ENCODE results near the gene C1orf35. TPM values are rescaled to one million over a fixed set of nuclear protein-coding genes. Genes with fewer than 3 reads are reported as not detected.

C1orf35 gene
- total and polyA plus RNA-seq, 2 donors (not counting 1 experiment from before 2014, with no cell fraction given), result 4.8 to 7.6 TPM

DNA sequence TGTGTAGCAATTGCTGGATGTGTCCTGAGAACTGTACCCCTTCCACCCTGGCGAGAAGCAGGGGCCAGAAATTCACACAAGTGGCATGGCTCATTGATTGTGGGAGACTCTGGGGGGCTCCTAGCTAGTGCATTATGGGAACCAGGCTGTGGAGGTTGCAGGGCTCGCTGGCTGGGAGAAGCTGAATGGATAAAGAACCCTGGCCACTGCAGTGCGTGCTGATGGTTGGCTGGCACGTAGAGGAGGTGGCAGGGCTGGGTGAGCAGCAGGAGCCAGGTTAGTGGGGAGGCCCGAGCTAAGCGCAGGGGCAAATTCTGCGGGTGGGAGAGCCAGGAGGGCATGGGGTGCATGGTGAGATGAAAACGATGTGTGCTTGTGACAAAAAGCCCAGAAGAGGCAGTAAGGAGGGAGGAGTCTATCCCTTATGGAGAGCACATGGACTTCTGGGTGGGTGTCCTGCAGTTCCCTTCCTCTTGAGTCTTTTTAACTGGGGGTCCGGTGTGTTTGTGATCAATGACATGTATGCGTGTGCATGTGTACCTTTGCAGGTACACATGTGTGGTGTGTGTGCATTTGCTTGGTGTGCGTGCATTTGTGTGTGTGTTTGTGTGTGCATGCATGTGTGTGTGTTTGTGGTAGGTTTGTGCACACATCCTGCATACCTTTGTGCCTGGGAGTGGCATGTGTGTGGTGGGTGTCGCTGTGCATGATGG, 40.5 kb upstream of the C1orf35 start:
- Histone ChIP-seq H2AFZ (ENCODE audit: low read length) (no peak overlapping the region), H4K20me1 (ENCODE audit: control insufficient read depth, extremely low read depth, insufficient read depth, low read length) (no peaks in the 10 kb centered on the region), H3K9ac (ENCODE audit: insufficient read depth, low read length) (no peak overlapping the region), H3K9me3 (ENCODE audit: control insufficient read depth, insufficient read depth, low read depth, low read length) (no peaks in the 10 kb centered on the region), H3K27ac (ENCODE audit: insufficient read depth, low read length) (no peak overlapping the region), H3K4me2 (ENCODE audit: extremely low read depth, insufficient read depth, low read length) (no peak overlapping the region), H3K4me3 (replicated peaks in 1 of 4; ENCODE audit: control extremely low read depth in 1 of 4, insufficient read depth in 1 of 4, low read depth in 3 of 4, low read length in 4 of 4) (no peak overlapping the region), H3K36me3 (ENCODE audit: control insufficient read depth, insufficient read depth, low read length) (peaks cover 20% of the 10 kb centered on the region), H3K27me3 (ENCODE audit: control insufficient read depth, insufficient read depth, low read length) (no peaks in the 10 kb centered on the region), H3K4me1 (ENCODE audit: control insufficient read depth, extremely low read depth, insufficient read depth, low read length) (peaks cover 18% of the 10 kb centered on the region), H3K79me2 (ENCODE audit: control insufficient read depth, insufficient read depth, low read length) (peaks cover 81% of the 10 kb centered on the region)
- TF ChIP-seq, protein P1, sequence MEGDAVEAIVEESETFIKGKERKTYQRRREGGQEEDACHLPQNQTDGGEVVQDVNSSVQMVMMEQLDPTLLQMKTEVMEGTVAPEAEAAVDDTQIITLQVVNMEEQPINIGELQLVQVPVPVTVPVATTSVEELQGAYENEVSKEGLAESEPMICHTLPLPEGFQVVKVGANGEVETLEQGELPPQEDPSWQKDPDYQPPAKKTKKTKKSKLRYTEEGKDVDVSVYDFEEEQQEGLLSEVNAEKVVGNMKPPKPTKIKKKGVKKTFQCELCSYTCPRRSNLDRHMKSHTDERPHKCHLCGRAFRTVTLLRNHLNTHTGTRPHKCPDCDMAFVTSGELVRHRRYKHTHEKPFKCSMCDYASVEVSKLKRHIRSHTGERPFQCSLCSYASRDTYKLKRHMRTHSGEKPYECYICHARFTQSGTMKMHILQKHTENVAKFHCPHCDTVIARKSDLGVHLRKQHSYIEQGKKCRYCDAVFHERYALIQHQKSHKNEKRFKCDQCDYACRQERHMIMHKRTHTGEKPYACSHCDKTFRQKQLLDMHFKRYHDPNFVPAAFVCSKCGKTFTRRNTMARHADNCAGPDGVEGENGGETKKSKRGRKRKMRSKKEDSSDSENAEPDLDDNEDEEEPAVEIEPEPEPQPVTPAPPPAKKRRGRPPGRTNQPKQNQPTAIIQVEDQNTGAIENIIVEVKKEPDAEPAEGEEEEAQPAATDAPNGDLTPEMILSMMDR (conservative IDR thresholded peaks at IDR 0.05 in 1 of 2, IDR thresholded peaks at IDR 0.05 in 1 of 2; ENCODE audit: low read depth in 1 of 2, low read length in 2 of 2), result no peak
- TF ChIP-seq EZH2 (IDR thresholded peaks at IDR 0.05; ENCODE audit: low read length, missing control alignments), result no peak
- no peak for DNase-seq (ENCODE audit: low read depth in 2 of 2)

DNA sequence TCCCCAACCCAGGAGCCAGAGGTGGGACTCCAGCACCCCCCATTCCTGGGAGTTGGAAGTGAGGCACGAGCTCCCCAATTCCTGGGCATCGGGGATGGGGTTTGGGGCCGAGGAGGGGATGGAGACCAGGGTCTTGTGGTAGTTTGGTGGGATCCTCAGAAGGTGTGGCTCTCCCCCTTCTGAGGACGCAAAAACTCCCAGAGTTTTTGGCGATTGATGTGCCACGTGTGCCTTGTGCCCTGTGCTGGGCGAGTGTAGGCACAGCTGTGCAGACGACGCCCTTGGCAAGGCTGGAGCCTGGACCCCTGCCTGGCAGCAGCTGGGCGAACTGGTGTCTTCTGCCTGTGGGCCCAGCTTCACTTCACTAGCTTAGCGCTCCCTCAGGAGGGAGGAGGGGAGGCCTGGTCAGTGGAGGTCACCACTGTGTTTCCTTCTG, 39.6 kb upstream of the C1orf35 start:
- TF ChIP-seq EZH2 (IDR thresholded peaks at IDR 0.05; ENCODE audit: low read length, missing control alignments), result no peak
- TF ChIP-seq, protein P1 (conservative IDR thresholded peaks at IDR 0.05 in 1 of 2, IDR thresholded peaks at IDR 0.05 in 1 of 2; ENCODE audit: low read depth in 1 of 2, low read length in 2 of 2), result no peak

DNA sequence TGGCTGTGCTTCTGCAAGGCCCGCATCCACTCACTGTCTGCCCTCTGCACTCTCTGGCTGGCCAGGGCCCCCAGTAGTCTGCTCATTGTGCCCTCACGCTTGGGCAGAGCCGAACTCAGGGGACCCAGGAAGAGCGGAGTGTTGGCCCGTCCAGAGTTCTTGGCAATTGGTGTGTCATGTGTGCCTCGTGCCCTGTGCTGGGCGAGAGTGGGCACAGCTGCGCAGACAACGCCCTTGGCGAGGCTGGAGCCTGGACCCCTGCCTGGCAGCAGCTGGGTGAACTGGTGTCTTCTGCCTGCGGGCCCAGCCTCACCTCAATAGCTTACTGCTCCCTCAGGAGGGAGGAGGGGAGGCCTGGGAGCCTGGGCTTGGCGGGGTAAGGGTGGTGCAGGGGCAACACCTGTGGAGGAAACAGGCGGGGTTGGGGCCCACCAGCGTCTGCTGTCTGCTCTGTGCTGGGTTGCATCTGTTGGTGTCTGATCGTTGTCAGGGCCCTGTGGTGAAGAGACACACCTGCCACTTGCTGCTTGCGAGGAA, 39.1 kb upstream of the C1orf35 start:
- no peak for DNase-seq (ENCODE audit: low read depth in 2 of 2)
- Histone ChIP-seq H3K9me3 (ENCODE audit: control insufficient read depth, insufficient read depth, low read depth, low read length) (no peaks in the 10 kb centered on the region), H2AFZ (ENCODE audit: low read length) (no peak overlapping the region), H3K79me2 (ENCODE audit: control insufficient read depth, insufficient read depth, low read length) (peaks cover 70% of the 10 kb centered on the region), H3K27ac (ENCODE audit: insufficient read depth, low read length) (peak overlapping the region; percentile 98), H3K4me1 (ENCODE audit: control insufficient read depth, extremely low read depth, insufficient read depth, low read length) (peaks cover 13% of the 10 kb centered on the region), H3K27me3 (ENCODE audit: control insufficient read depth, insufficient read depth, low read length) (peaks cover 3% of the 10 kb centered on the region), H3K4me2 (ENCODE audit: extremely low read depth, insufficient read depth, low read length) (peak overlapping the region; percentile 95), H3K9ac (ENCODE audit: insufficient read depth, low read length) (no peak overlapping the region), H4K20me1 (ENCODE audit: control insufficient read depth, extremely low read depth, insufficient read depth, low read length) (no peaks in the 10 kb centered on the region), H3K36me3 (ENCODE audit: control insufficient read depth, insufficient read depth, low read length) (peaks cover 15% of the 10 kb centered on the region), H3K4me3 (replicated peaks in 1 of 4; ENCODE audit: control extremely low read depth in 1 of 4, insufficient read depth in 1 of 4, low read depth in 3 of 4, low read length in 4 of 4) (peak overlapping the region in 2 of 4 experiments; percentile 95 to 96)
- TF ChIP-seq, protein P1 (conservative IDR thresholded peaks at IDR 0.05 in 1 of 2, IDR thresholded peaks at IDR 0.05 in 1 of 2; ENCODE audit: low read depth in 1 of 2, low read length in 2 of 2), result no peak
- no peak for TF ChIP-seq EZH2 (IDR thresholded peaks at IDR 0.05; ENCODE audit: low read length, missing control alignments)

More for the DNA sequence above, 39.6 kb upstream of the C1orf35 start:
- no peaks in the 10 kb centered on the region for H4K20me1 ChIP-seq (ENCODE audit: control insufficient read depth, extremely low read depth, insufficient read depth, low read length)
- no peaks in the 10 kb centered on the region for H3K9me3 ChIP-seq (ENCODE audit: control insufficient read depth, insufficient read depth, low read depth, low read length)
- peaks cover 13% of the 10 kb centered on the region for H3K4me1 ChIP-seq (ENCODE audit: control insufficient read depth, extremely low read depth, insufficient read depth, low read length)
- H3K27ac ChIP-seq (ENCODE audit: insufficient read depth, low read length), result peak overlapping the region; percentile 98
- H3K9ac ChIP-seq (ENCODE audit: insufficient read depth, low read length), result no peak overlapping the region
- H3K4me3 ChIP-seq (replicated peaks in 1 of 4; ENCODE audit: control extremely low read depth in 1 of 4, insufficient read depth in 1 of 4, low read depth in 3 of 4, low read length in 4 of 4), result peak overlapping the region in 1 of 4 experiments; percentile 95
- H2AFZ ChIP-seq (ENCODE audit: low read length), result no peak overlapping the region
- peak overlapping the region; percentile 46 for H3K4me2 ChIP-seq (ENCODE audit: extremely low read depth, insufficient read depth, low read length)
- no peaks in the 10 kb centered on the region for H3K27me3 ChIP-seq (ENCODE audit: control insufficient read depth, insufficient read depth, low read length)
- no peak for DNase-seq (ENCODE audit: low read depth in 2 of 2)
- H3K79me2 ChIP-seq (ENCODE audit: control insufficient read depth, insufficient read depth, low read length), result peaks cover 75% of the 10 kb centered on the region
- H3K36me3 ChIP-seq (ENCODE audit: control insufficient read depth, insufficient read depth, low read length), result peaks cover 15% of the 10 kb centered on the region
